ENCODE measurements around the gene PDK2.
A peak's percentile ranks its signal among the peaks of the same experiment; 100 is the strongest.
"Not testable (repeated sequence)": the region's sequence is repeated elsewhere in the genome, so short reads cannot be mapped to it uniquely, and the experiment has no call there.

Gene PDK2

GRCh38 chr17:50059256-50059655 lies 35.9 kb upstream of the PDK2 start:
- DNase-seq, result no peak

DNA sequence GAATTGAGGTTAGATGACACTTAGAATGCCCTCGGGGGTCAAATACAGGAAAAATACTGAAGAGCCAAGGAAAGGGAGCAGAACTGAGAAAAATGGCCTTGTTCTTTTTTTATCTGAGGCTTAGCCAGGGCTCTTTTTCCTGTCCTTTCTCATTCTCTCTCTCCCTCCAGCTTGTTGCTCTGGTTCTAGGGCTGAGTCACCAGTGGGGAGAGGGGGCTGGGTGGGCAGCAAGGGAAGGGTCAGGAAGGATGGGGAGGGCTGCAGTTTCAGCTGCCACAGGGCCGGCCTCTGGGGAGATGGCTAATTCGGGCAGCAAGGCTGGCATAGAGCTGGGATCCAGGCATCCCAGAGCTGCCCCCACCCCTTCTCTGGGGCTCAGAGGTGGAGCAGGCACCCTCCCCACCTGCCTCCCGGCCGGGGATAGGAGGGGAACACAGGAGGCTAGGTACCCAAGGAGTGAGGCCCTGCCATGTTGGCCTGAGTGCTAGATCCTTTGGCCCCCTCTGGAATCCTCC lies 35.3 kb upstream of the PDK2 start:
- DNase-seq, result no peak

GRCh38 chr17:50060951-50061712 lies 34.0 kb upstream of the PDK2 start:
- DNase-seq, result no peak

GRCh38 chr17:50061713-50062045 lies 33.5 kb upstream of the PDK2 start:
- not testable (repeated sequence) for DNase-seq

DNA sequence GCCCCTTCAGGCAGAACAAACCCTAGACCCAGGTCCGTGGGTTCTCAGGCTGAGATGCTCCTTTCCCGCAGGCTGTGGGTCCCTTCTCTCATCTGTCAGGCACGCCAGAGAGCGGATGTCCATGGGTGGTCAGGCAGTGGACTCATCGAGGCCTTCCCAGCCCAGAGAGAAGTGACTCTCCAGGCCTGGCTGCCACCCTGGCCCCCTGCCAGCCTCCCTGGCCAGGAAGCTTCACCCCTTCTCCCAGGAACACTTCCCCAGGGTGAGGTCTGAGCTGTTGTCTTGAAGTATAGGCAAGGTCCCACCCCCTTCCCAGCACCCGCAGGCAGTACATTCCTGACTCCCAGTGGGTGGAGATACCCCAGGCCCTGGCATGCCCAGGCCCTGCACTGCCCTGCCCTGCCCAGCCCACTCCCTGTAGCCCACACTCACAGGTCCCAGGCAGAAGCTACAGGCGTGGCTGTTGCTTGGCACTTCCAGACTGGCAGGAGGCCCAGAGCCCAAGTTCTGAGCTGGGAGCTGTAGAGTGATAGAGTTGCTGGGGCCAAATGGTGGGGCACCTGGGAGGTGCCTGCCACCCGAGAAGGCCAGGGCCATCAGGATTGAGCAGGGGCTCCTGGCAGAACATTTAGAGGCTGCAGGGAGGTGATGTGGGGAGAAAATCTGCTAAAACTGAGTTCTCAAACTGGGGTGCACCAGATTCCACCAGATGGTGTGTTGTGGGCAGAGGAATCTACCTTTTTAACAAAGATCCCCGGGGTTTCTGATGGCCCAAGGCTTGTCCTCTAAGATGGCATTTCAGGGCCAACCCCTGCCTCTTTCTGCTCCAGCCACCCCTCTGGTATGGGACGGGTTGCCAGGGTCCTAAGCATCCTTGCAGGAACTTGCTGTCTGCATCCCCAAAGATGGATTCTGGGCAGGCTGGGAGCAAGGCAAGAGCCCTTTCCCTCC lies 32.6 kb upstream of the PDK2 start:
- DNase-seq, result no peak

GRCh38 chr17:50063561-50064252 lies 31.4 kb upstream of the PDK2 start:
- no peak for DNase-seq

DNA sequence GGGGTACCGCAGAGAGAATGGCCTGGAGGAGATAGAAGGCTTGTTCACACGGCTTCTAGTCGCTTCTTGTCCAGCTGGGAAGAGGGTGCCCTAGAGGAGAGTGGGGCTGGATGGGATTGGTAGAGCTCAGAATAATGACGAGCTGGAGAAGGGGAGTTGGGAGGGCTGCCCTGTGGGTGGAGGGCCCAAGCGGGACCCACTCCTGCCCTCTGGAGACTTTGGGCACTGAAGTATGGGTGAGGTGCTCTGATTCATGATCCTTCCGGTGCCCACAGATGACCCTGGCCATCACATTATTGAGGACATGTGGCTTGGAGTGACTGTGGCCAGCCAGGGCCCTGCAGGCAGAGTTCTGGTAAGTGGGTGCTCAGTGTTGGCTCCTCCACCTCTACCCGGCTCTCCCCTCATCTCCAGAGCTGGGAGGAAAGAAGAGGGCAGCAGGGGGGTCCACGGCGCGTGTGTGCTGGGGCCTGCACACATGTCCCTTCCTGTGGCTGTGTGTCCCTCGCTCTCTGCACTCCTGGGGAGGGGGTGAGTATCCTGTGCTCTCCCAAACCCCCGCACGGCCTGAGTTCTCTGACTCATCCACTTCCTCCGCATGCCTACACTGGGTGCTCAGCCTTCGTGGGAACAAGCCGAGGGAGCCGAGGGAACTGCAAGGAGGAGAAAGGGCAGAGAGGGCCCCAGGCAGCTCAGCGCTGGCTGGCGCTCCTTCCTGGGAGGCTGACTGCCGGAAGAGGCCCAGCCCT lies 30.7 kb upstream of the PDK2 start:
- DNase-seq, result no peak

DNA sequence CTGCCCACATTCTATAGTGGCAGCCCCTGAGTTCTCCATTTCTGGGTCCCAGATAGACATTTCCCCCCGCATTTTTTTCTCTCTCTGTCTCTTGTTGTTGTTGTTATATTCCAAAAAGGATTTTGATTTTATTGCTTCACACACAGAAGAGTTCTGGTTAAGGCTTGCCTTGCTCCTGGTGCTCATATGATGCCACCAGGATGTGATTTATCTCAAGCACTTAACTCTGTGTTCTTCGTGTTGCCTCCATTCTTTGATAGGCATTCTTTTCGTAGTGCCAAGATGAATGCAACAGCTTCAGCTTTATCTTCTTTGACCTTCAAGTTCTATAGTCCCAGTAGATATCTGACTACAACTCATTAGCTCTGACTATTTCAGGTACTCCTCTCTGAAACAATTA lies 30.1 kb upstream of the PDK2 start:
- no peak for DNase-seq

- no peak for DNase-seq
Observed at GRCh38 chr17:50066995-50067394, 28.2 kb upstream of the PDK2 start.

DNA sequence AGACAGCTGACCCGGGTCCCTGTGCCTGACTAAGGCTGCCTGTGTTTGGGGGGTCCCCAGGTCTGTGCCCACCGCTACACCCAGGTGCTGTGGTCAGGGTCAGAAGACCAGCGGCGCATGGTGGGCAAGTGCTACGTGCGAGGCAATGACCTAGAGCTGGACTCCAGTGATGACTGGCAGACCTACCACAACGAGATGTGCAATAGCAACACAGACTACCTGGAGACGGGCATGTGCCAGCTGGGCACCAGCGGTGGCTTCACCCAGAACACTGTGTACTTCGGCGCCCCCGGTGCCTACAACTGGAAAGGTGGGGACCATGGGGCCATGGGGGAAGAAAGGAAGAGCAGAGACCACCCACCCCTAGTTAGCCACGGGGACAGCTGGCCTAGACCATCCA lies 27.2 kb upstream of the PDK2 start:
- DNase-seq, result no peak

DNA sequence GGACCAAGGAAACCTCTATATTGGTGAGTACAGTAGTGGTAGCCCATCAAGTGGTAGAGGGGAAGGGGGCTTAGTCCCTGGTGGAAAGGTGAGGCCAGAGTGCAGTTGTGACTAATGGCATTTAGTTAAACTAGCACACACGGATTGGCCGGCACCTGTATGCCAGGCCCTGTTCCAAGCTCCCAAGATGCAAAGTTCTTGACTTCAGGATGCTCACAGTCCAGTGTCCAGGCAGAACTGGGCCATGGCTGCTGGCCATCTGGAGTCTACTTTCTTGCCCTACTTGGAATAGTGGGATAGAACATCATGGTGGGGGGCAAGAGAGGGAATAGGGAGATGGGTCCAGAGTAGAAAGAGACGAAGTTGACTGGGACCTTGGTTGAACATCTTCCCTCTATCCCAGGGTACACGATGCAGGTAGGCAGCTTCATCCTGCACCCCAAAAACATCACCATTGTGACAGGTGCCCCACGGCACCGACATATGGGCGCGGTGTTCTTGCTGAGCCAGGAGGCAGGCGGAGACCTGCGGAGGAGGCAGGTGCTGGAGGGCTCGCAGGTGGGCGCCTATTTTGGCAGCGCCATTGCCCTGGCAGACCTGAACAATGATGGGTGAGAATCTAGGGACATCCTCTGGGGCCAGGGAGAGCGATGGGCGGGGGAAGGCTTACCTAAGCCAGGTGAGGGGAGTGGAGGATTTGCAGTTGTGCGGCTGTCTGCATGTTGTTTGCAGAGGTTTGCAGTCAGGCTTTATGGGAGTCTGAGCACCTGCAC lies 24.1 kb upstream of the PDK2 start:
- DNase-seq, result no peak

GRCh38 chr17:50071692-50072091 lies 23.5 kb upstream of the PDK2 start:
- no peak for DNase-seq

- DNase-seq, result no peak
Observed at GRCh38 chr17:50072130-50072529, 23.0 kb upstream of the PDK2 start.

DNA sequence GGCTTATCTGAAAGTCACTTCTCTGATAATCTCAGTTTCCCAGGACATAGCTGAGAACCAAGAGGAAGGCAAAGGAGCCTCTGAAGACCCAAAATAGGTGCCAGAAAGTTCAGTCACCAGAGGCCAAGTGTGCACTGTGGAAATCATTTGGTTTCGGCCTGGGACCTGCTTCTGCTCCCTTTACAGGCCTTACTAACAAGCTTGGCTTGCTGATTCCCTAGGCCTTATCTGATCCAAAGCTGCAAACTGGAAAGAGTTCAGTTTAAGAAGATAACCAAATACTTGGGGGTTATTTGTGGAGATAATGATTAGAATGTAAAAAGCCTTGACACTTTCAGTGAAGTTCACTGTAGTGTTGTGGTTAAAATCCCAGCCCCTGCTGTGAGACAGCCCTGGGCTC lies 22.2 kb upstream of the PDK2 start:
- no peak for DNase-seq

DNA sequence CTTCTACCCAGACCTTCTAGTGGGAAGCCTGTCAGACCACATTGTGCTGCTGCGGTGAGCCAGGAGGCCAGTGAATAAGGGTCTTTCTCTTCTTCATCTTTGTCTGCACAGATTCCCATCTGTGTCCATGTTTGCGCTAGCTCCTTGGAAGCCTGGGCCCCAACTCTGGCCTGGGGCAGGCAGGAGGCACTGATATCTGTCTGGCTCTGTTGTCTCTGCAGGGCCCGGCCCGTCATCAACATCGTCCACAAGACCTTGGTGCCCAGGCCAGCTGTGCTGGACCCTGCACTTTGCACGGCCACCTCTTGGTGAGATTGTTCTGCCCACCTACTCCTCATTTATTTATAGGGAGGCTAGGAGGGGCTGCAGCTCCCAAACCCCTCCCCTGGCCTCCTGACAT lies 20.9 kb upstream of the PDK2 start:
- DNase-seq, result no peak

GRCh38 chr17:50075446-50076032 lies 19.6 kb upstream of the PDK2 start:
- DNase-seq, result no peak

DNA sequence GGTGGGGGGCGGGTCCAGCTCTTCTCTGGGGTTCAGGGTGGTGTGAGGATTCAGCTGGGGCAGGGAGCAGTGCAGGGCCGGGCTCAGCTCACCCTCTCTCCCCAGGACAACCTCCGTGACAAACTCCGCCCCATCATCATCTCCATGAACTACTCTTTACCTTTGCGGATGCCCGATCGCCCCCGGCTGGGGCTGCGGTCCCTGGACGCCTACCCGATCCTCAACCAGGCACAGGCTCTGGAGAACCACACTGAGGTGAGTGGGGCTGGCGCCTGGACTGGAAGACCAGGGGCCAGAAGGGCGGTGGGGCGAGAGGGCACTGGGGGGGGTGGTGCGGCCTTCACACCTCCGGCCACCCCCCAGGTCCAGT lies 18.9 kb upstream of the PDK2 start:
- DNase-seq, result no peak

- DNase-seq, result no peak
Observed at GRCh38 chr17:50076591-50077235, 18.4 kb upstream of the PDK2 start.

DNA sequence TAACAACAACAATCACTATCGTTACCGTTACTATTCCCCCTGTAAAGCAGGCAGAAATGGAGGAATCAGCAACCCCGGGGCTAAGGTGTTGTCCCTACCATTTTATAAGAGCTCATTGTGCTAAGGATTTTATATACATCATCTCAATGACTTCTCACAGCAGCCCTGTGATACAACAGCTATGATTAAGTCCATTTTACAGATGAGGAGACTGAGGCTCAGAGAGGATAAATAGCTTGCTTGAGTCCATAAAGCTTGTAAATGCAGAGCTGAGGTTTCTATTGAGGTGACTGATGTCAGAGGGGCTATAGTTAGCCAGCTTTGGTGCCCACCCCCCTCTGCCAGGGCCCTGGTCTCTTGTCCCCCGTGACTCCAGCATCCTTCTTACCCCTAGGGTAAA lies 16.7 kb upstream of the PDK2 start:
- no peak for DNase-seq

- DNase-seq, result peak in 1 of 2 donors; percentile 30
Observed at GRCh38 chr17:50079334-50080095, 15.6 kb upstream of the PDK2 start.
